H1 (cell line): ENCODE data around the gene C12orf56. TPM values are rescaled to one million over a fixed set of nuclear protein-coding genes. Genes with fewer than 3 reads are reported as not detected.

ENCODE experiments used
- CTCF ChIA-PET: fragments of 300-600 bp; sonication (Branson Sonifier 250); formaldehyde crosslinking; loops from one replicate; lab custom pipeline; 2021; ENCODE audit not compliant: partially characterized antibody; lab: Charles Lee
- POLR2A ChIA-PET: fragments of 300-600 bp; sonication (Branson Sonifier 250); formaldehyde crosslinking; loops from one replicate; lab custom pipeline; 2021; ENCODE audit warnings: inconsistent platforms; ENCODE audit not compliant: partially characterized antibody; lab: Charles Lee
- DNase-seq, 2 experiments: peaks; one replicate each; pipeline versions ENCODE4 v3.0.0 to v3.0.0-alpha.2; 2010 to 2022; ENCODE audit warnings: low spot score in 2 of 2, low read depth in 1 of 2, mixed read lengths in 1 of 2
- FAIRE-seq: peaks from 2 replicates; lab custom pipeline; 2011; peaks lifted over from hg19 to GRCh38; lab: Jason Lieb, UNC
- H2AFZ ChIP-seq: 2 replicates; pipeline ENCODE4 v1.8.1; 2012; ENCODE audit warnings: low read length, inconsistent platforms
- H2AK5ac ChIP-seq: 2 replicates; pipeline ENCODE4 v1.6.1; 2013; ENCODE audit warnings: low read depth, low read length
- H2BK120ac ChIP-seq: replicated peaks from 2 replicates; pipeline ENCODE3; 2013; ENCODE audit warnings: low read depth, low read length, inconsistent platforms
- H2BK12ac ChIP-seq: 2 replicates; pipeline ENCODE4 v1.6.1; 2013; ENCODE audit warnings: low read depth, low read length
- H2BK15ac ChIP-seq: 2 replicates; pipeline ENCODE4 v1.6.1; 2013; ENCODE audit warnings: low read length
- H2BK20ac ChIP-seq: 2 replicates; pipeline ENCODE4 v1.6.1; 2013; ENCODE audit warnings: low read length
- H2BK5ac ChIP-seq: 2 replicates; pipeline ENCODE4 v1.6.1; 2013; ENCODE audit warnings: low read depth, low read length
- H3K14ac ChIP-seq: 2 replicates; pipeline ENCODE4 v1.6.1; 2013; ENCODE audit warnings: inconsistent platforms; ENCODE audit not compliant: insufficient read length
- H3K18ac ChIP-seq: 2 replicates; pipeline ENCODE4 v1.6.1; 2013; ENCODE audit warnings: low read length; ENCODE audit errors: extremely low read depth
- H3K23ac ChIP-seq: 2 replicates; pipeline ENCODE4 v1.6.1; 2013; ENCODE audit warnings: inconsistent platforms; ENCODE audit not compliant: insufficient read length
- H3K23me2 ChIP-seq: 2 replicates; pipeline ENCODE4 v1.6.1; 2013; ENCODE audit warnings: low read depth, low read length
- H3K27ac ChIP-seq: 2 replicates; pipeline ENCODE4 v1.6.1; 2011; ENCODE audit warnings: low read depth, low read length, inconsistent platforms
- H3K27me3 ChIP-seq, 4 experiments: replicated peaks in 1 of 4; 1 replicate in 1 of 4; 2 replicates in 3 of 4; pipeline versions ENCODE4 v1.6.1 to v1.8.1; 2011 to 2013; ENCODE audit warnings: low read length in 3 of 4, mild to moderate bottlenecking in 3 of 4, inconsistent platforms in 2 of 4, mixed read lengths in 2 of 4, moderate library complexity in 1 of 4; ENCODE audit not compliant: control insufficient read depth in 3 of 4, insufficient read depth in 3 of 4; ENCODE audit errors: extremely low read depth in 1 of 4
- H3K36me3 ChIP-seq, 4 experiments: 2 replicates each; pipeline versions ENCODE4 v1.6.1 to v1.8.1; 2011 to 2013; ENCODE audit warnings: mild to moderate bottlenecking in 4 of 4, low read length in 3 of 4, moderate library complexity in 2 of 4, control low read depth in 1 of 4, inconsistent platforms in 1 of 4; ENCODE audit not compliant: insufficient read depth in 4 of 4, control insufficient read depth in 2 of 4
- H3K4ac ChIP-seq: replicated peaks from 2 replicates; pipeline ENCODE3; 2013; ENCODE audit warnings: low read length, low read depth, mixed read lengths, inconsistent platforms; ENCODE audit not compliant: insufficient read length
- H3K4me1 ChIP-seq, 4 experiments: replicated peaks in 1 of 4; 1 replicate in 1 of 4; 2 replicates in 3 of 4; pipeline versions ENCODE4 v1.6.1 to v1.8.1; 2011 to 2013; ENCODE audit warnings: low read length in 3 of 4, inconsistent platforms in 2 of 4, mixed read lengths in 1 of 4; ENCODE audit not compliant: insufficient read depth in 4 of 4, control insufficient read depth in 3 of 4
- H3K4me2 ChIP-seq, 2 experiments: 2 replicates each; pipeline versions ENCODE4 v1.6.1 to v1.8.1; 2011 to 2013; ENCODE audit warnings: low read depth in 2 of 2, low read length in 2 of 2, control low read depth in 1 of 2, inconsistent platforms in 1 of 2, mild to moderate bottlenecking in 1 of 2; ENCODE audit not compliant: insufficient read depth in 1 of 2
- H3K4me3 ChIP-seq, 4 experiments: fragments of 200-600, 300-600 bp in 1 of 4; sonication (generic), shearing (Covaris generic), sonication (Bioruptor Twin) in 1 of 4; 2 replicates each; pipeline versions ENCODE4 v1.5.1 to v1.8.1; 2011 to 2016; ENCODE audit warnings: low read length in 4 of 4, low read depth in 3 of 4, control low read depth in 2 of 4, inconsistent platforms in 2 of 4, mild to moderate bottlenecking in 2 of 4, mixed read lengths in 1 of 4, moderate library complexity in 1 of 4; ENCODE audit not compliant: insufficient read depth in 2 of 4; ENCODE audit errors: extremely low read depth in 1 of 4
- H3K56ac ChIP-seq: replicated peaks from 2 replicates; pipeline ENCODE3; 2013; ENCODE audit warnings: low read depth, mild to moderate bottlenecking, mixed read lengths, low read length, inconsistent platforms; ENCODE audit not compliant: insufficient read length
- H3K79me1 ChIP-seq: 2 replicates; pipeline ENCODE4 v1.6.1; 2013; ENCODE audit warnings: low read depth, low read length, control low read depth
- H3K79me2 ChIP-seq, 2 experiments: 2 replicates each; pipeline versions ENCODE4 v1.6.1 to v1.8.1; 2012 to 2013; ENCODE audit warnings: low read length in 2 of 2, mild to moderate bottlenecking in 2 of 2, inconsistent platforms in 1 of 2; ENCODE audit not compliant: insufficient read depth in 2 of 2, control insufficient read depth in 1 of 2
- H3K9ac ChIP-seq, 4 experiments: replicated peaks in 1 of 4; 1 replicate in 1 of 4; 2 replicates in 3 of 4; pipeline versions ENCODE4 v1.6.1 to v1.8.1; 2011 to 2013; ENCODE audit warnings: low read depth in 3 of 4, low read length in 3 of 4, control low read depth in 2 of 4, mild to moderate bottlenecking in 2 of 4, moderate library complexity in 2 of 4, inconsistent platforms in 1 of 4; ENCODE audit errors: extremely low read depth in 1 of 4
- H3K9me3 ChIP-seq, 2 experiments: 2 replicates each; pipeline versions ENCODE4 v1.6.1 to v1.8.1; 2012 to 2013; ENCODE audit warnings: mild to moderate bottlenecking in 2 of 2, moderate library complexity in 2 of 2, control low read depth in 1 of 2, inconsistent platforms in 1 of 2, low read depth in 1 of 2, low read length in 1 of 2, mixed read lengths in 1 of 2; ENCODE audit not compliant: insufficient read depth in 2 of 2
- H4K20me1 ChIP-seq, 2 experiments: replicated peaks in 1 of 2; 2 replicates each; pipeline versions ENCODE3 to v1.8.1; 2011 to 2013; ENCODE audit warnings: inconsistent platforms in 2 of 2, low read length in 2 of 2, mild to moderate bottlenecking in 1 of 2; ENCODE audit not compliant: insufficient read depth in 2 of 2, control insufficient read depth in 1 of 2
- H4K5ac ChIP-seq: 2 replicates; pipeline ENCODE4 v1.6.1; 2013; ENCODE audit warnings: low read length, low read depth, mixed read lengths, inconsistent platforms; ENCODE audit not compliant: insufficient read length
- H4K8ac ChIP-seq: 2 replicates; pipeline ENCODE4 v1.8.0; 2013; ENCODE audit warnings: mild to moderate bottlenecking, moderate library complexity, low read length, inconsistent platforms; ENCODE audit not compliant: insufficient read depth; ENCODE audit errors: extremely low read depth
- H4K91ac ChIP-seq: replicated peaks from 2 replicates; pipeline ENCODE3; 2013; ENCODE audit warnings: low read length, mixed read lengths, inconsistent platforms; ENCODE audit not compliant: insufficient read length
- ASH2L ChIP-seq: fragments of 200-600, 300-600 bp; sonication (generic); IDR thresholded peaks from one replicate; pipeline ENCODE4 v1.7.1; 2017; ENCODE audit warnings: low read length
- CBX8 ChIP-seq: fragments of 300-800, 300-1000 bp; sonication (generic); IDR thresholded peaks from 2 replicates; pipeline ENCODE4 v1.7.1; 2016; ENCODE audit warnings: low read depth, low read length, borderline replicate concordance
- CREB1 ChIP-seq: IDR thresholded peaks from 2 replicates; pipeline ENCODE4 v1.6.1; 2012; ENCODE audit warnings: inconsistent platforms
- CTBP2 ChIP-seq: IDR thresholded peaks from 2 replicates; pipeline ENCODE4 v1.7.0; 2011; ENCODE audit warnings: borderline replicate concordance, mild to moderate bottlenecking, moderate library complexity, mixed read lengths, low read length; ENCODE audit not compliant: insufficient read depth, insufficient read length
- EGR1 ChIP-seq: IDR thresholded peaks from 2 replicates; pipeline ENCODE4 v1.6.1; 2011; ENCODE audit warnings: low read depth, low read length, borderline replicate concordance
- FOSL1 ChIP-seq: IDR thresholded peaks from 2 replicates; pipeline ENCODE4 v1.6.1; 2011; ENCODE audit warnings: mild to moderate bottlenecking, low read depth, low read length, moderate library complexity; ENCODE audit not compliant: insufficient read depth
- HDAC6 ChIP-seq: IDR thresholded peaks from one replicate; pipeline ENCODE4 v1.7.1; 2012; ENCODE audit warnings: low read depth, mild to moderate bottlenecking, inconsistent platforms, low read length, moderate library complexity
- RAD21 ChIP-seq, 2 experiments: IDR thresholded peaks in 1 of 2; conservative IDR thresholded peaks in 1 of 2; 2 replicates each; pipeline ENCODE4 v1.6.1; 2011; ENCODE audit warnings: low read depth in 2 of 2, low read length in 2 of 2, improper control_type of control experiment in 1 of 2, inconsistent platforms in 1 of 2, mild to moderate bottlenecking in 1 of 2, moderate library complexity in 1 of 2
- RXRA ChIP-seq: IDR thresholded peaks from 2 replicates; pipeline ENCODE4 v1.6.1; 2011; ENCODE audit warnings: low read depth, mild to moderate bottlenecking, low read length, moderate library complexity; ENCODE audit not compliant: insufficient read depth
- SP1 ChIP-seq: IDR thresholded peaks from 2 replicates; pipeline ENCODE4 v1.6.1; 2011; ENCODE audit warnings: low read depth, low read length
- YY1 ChIP-seq: IDR thresholded peaks from 2 replicates; pipeline ENCODE4 v1.6.1; 2011; ENCODE audit warnings: low read depth, mild to moderate bottlenecking, low read length
- ZNF274 ChIP-seq: IDR thresholded peaks from 2 replicates; pipeline ENCODE4 v1.7.0; 2012; ENCODE audit warnings: low read length, borderline replicate concordance; ENCODE audit errors: extremely low read depth
- WGBS, 2 experiments: shearing (Covaris generic) in 1 of 2; methylation state at CpG; one replicate each; pipeline versions ENCODE4 v1.1.6 to v1.1.7; 2013 to 2015; ENCODE audit warnings: low lambda C conversion rate in 2 of 2, mixed read lengths in 2 of 2, inconsistent platforms in 1 of 2, low coverage in 1 of 2, missing lambda C conversion rate in 1 of 2; ENCODE audit not compliant: insufficient replicate concordance in 2 of 2, insufficient coverage in 1 of 2, insufficient read length in 1 of 2; ENCODE audit errors: extremely low coverage in 1 of 2, missing lambda C conversion rate in 1 of 2; 5-methylcytosine and 5-hydroxymethylcytosine counted together
- polyA plus RNA-seq, 7 experiments: library from polyadenylated mRNA; depleted of rRNA in 3 of 7; stranded (reverse) in 5 of 7; unstranded in 2 of 7; fragments of >200 nt in 5 of 7; fragments of 200-250 nt in 2 of 7; gene quantifications; 1 replicate in 5 of 7; 2 replicates in 1 of 7; 4 replicates in 1 of 7; pipeline versions ENCODE4 v1.2.1 to v1.2.3, GENCODE V29; 2011 to 2013; ENCODE audit warnings: missing spikeins in 2 of 7, mixed read lengths in 2 of 7
- total RNA-seq: library from RNA; stranded (reverse); fragmentation: NEBNext Ultra II Directional; extraction: Animal tissue kit (Norgen Biotek cat#: 25700); gene quantifications from 2 replicates; pipeline ENCODE4 v1.2.1, GENCODE V29; 2021
- TF ChIP-seq, protein P1 (sequence below): IDR thresholded peaks from 2 replicates; pipeline ENCODE4 v1.6.1; 2011; ENCODE audit warnings: low read depth, mild to moderate bottlenecking, low read length; ENCODE audit not compliant: insufficient read depth

The C12orf56 gene
- total and polyA plus RNA-seq, 2 of the 8 experiments (the other 6 are each of a cell fraction or from before 2014, with no cell fraction given) = 1.1 to 2.9 TPM

DNA sequence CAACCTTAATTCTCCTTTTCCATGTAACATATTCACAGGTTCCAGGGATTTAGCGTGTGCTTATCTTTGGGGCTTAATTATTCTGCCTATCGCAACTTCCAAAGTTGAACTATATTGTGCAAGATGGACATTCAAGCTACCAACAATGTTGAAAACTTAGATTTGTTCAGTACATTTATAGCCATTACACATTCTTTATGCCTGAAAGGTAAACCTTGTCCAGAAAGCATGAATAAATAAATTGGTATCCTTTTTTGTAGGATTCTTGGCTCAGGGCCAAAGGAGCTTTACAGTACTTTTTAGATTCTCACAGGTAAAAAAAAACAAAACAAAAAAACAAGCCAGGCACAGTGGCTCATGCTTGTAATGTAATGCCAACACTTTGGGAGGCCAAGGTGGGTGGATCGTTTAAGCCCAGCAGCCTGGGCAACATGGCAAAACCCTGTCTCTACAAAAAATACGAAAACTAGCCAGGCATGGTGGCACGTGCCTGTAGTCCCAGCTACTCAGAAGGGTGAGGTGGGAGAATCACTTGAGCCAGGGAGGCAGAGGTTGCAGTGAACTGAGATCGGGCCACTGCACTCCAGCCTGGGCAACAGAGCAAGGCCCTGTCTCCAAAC lies 3.3 kb downstream of the C12orf56 start:
- Histone ChIP-seq H3K36me3 (no peaks in the 10 kb centered on the region), H4K20me1 (no peaks in the 10 kb centered on the region), H4K5ac (no peak overlapping the region), H3K4ac (no peak overlapping the region), H4K91ac (no peak overlapping the region), H3K23me2 (no peaks in the 10 kb centered on the region), H2BK20ac (no peak overlapping the region), H3K23ac (no peak overlapping the region), H3K9me3 (no peaks in the 10 kb centered on the region), H3K4me1 (peaks cover 0 to 2% (median 0%) of the 10 kb centered on the region in 4 experiments; a peak in 3 of 7 replicates), H2BK12ac (no peak overlapping the region), H4K8ac (no peak overlapping the region), H3K9ac (no peak overlapping the region), H2AFZ (no peak overlapping the region), H2BK120ac (no peak overlapping the region), H3K18ac (no peak overlapping the region), H2BK5ac (no peak overlapping the region), H2BK15ac (no peak overlapping the region), H3K14ac (no peak overlapping the region), H3K4me2 (no peak overlapping the region), H3K79me1 (no peaks in the 10 kb centered on the region), H3K27me3 (peaks cover 0 to 8% (median 2%) of the 10 kb centered on the region in 4 experiments; a peak in 5 of 7 replicates), H2AK5ac (no peak overlapping the region), H3K79me2 (no peaks in the 10 kb centered on the region), H3K27ac (no peak overlapping the region), H3K4me3 (no peak overlapping the region), H3K56ac (no peak overlapping the region)
- FAIRE-seq (no peak), DNase-seq (no peak)
- WGBS, 2 experiments = 92% methylated on average over 6 of the region's 6 CpGs; no CpG with 5 or more reads in 1 of the 2 experiments
- CTCF ChIA-PET = interaction anchor here (0.6 to 1.4 kb wide), 3 partner anchors 37 to 243 kb away, joined by 4 read pairs; no protein-coding TSS in a partner anchor
- POLR2A ChIA-PET = interaction anchor here (1.6 kb wide), 1 partner anchor 63 kb away, joined by 3 read pairs; no protein-coding TSS in a partner anchor
- TF ChIP-seq YY1 (no peak), RXRA (no peak), SP1 (no peak), RAD21 (IDR thresholded peaks at IDR 0.05 in 1 of 2, conservative IDR thresholded peaks at IDR 0.05 in 1 of 2; ENCODE audit: low read depth in 2 of 2, low read length in 2 of 2) (no peak), HDAC6 (no peak), FOSL1 (no peak), CBX8 (no peak), ASH2L (no peak), CREB1 (no peak), ZNF274 (no peak), EGR1 (no peak), CTBP2 (no peak)
- TF ChIP-seq, protein P1, sequence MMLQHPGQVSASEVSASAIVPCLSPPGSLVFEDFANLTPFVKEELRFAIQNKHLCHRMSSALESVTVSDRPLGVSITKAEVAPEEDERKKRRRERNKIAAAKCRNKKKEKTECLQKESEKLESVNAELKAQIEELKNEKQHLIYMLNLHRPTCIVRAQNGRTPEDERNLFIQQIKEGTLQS = no peak
